GM19099 (cell line): ENCODE data around the gene CLEC11A.

Source experiments
- POLR2A ChIP-seq: IDR thresholded peaks from 3 replicates; pipeline ENCODE4 v1.6.1; 2011; ENCODE audit warnings: low read depth; ENCODE audit not compliant: insufficient read length; ENCODE audit errors: extremely low read depth

The CLEC11A gene

GRCh38 chr19:50723069-50723468, at the start of gene CLEC11A:
Gene CLEC11A, plus strand, starts transcription at chr19:50723364. Its CDS starts 162 bp downstream, at chr19:50723526.
- no peak for TF ChIP-seq POLR2A

- no peak for TF ChIP-seq POLR2A
These were observed 46.5 kb upstream of the CLEC11A start for GRCh38 chr19:50676625-50677197.

GRCh38 chr19:50677636-50678035, 45.5 kb upstream of the CLEC11A start:
- no peak for TF ChIP-seq POLR2A

- TF ChIP-seq POLR2A, result no peak
These were observed 44.8 kb upstream of the CLEC11A start for GRCh38 chr19:50678323-50678722.

- no peak for TF ChIP-seq POLR2A
These were observed 43.7 kb upstream of the CLEC11A start for GRCh38 chr19:50679177-50680125.

- TF ChIP-seq POLR2A, result no peak
These were observed 36.7 kb upstream of the CLEC11A start for GRCh38 chr19:50686310-50687032.

- no peak for TF ChIP-seq POLR2A
These were observed 34.4 kb upstream of the CLEC11A start for GRCh38 chr19:50688766-50689165.

- TF ChIP-seq POLR2A, result no peak
These were observed 32.7 kb upstream of the CLEC11A start for GRCh38 chr19:50690439-50690838.

- no peak for TF ChIP-seq POLR2A
These were observed 29.8 kb upstream of the CLEC11A start for GRCh38 chr19:50693064-50693975.

- TF ChIP-seq POLR2A, result no peak
These were observed 28.4 kb upstream of the CLEC11A start for GRCh38 chr19:50694815-50695145.

GRCh38 chr19:50695251-50696093, 27.7 kb upstream of the CLEC11A start:
- no peak for TF ChIP-seq POLR2A

GRCh38 chr19:50696094-50696483, 27.1 kb upstream of the CLEC11A start:
- no peak for TF ChIP-seq POLR2A

- no peak for TF ChIP-seq POLR2A
These were observed 25.6 kb upstream of the CLEC11A start for GRCh38 chr19:50697414-50698124.
